Lung (tissue), 16 donors: ENCODE measurements around the gene ANXA11. TPM values are rescaled to one million over a fixed set of nuclear protein-coding genes. Genes with fewer than 3 reads are reported as not detected.
A peak's percentile ranks its signal among the peaks of the same experiment; 100 is the strongest.
"Not testable (repeated sequence)": the region's sequence is repeated elsewhere in the genome, so short reads cannot be mapped to it uniquely, and the experiment has no call there.

Experiments
- ATAC-seq: fragments of 200-7000 bp; cut with Tn5 transposase; one replicate; pipeline ENCODE4 v1.9.1; 2020; ENCODE audit warnings: moderate number of reproducible peaks; ENCODE audit not compliant: insufficient read depth, low FRiP score
- DNase-seq, 3 donors: peaks; one replicate each; pipeline ENCODE4 v3.0.0-alpha.2; 2013 to 2017
- H3K27ac ChIP-seq, 2 donors: one replicate each; pipeline ENCODE4 v1.5.1; 2013; ENCODE audit warnings: mild to moderate bottlenecking in 2 of 2, moderate library complexity in 2 of 2, control low read depth in 1 of 2, inconsistent platforms in 1 of 2, low read depth in 1 of 2, low read length in 1 of 2
- H3K27me3 ChIP-seq, 3 donors: one replicate each; pipeline ENCODE4 v1.5.1; 2013; ENCODE audit warnings: low read length in 2 of 3; ENCODE audit not compliant: control insufficient read depth in 3 of 3, insufficient read depth in 3 of 3
- H3K36me3 ChIP-seq, 4 donors: one replicate each; pipeline ENCODE4 v1.5.1; 2013; ENCODE audit warnings: low read length in 4 of 4, mild to moderate bottlenecking in 1 of 4, moderate library complexity in 1 of 4; ENCODE audit not compliant: control insufficient read depth in 4 of 4, insufficient read depth in 4 of 4
- H3K4me1 ChIP-seq, 5 donors: one replicate each; pipeline ENCODE4 v1.5.1; 2013; ENCODE audit warnings: low read length in 5 of 5, mild to moderate bottlenecking in 2 of 5, moderate library complexity in 1 of 5; ENCODE audit not compliant: control insufficient read depth in 5 of 5, insufficient read depth in 5 of 5
- H3K4me3 ChIP-seq: one replicate; pipeline ENCODE4 v1.5.1; 2013; ENCODE audit warnings: mild to moderate bottlenecking, control low read depth, moderate library complexity
- H3K9ac ChIP-seq, 2 donors: one replicate each; pipeline ENCODE4 v1.5.1; 2013; ENCODE audit warnings: low read length in 2 of 2, control low read depth in 1 of 2; ENCODE audit not compliant: insufficient read depth in 1 of 2
- H3K9me3 ChIP-seq, 4 donors: one replicate each; pipeline ENCODE4 v1.5.1; 2013; ENCODE audit warnings: low read length in 3 of 4, mild to moderate bottlenecking in 1 of 4, moderate library complexity in 1 of 4; ENCODE audit not compliant: control insufficient read depth in 4 of 4, insufficient read depth in 3 of 4
- CTCF ChIP-seq: IDR thresholded peaks from 2 replicates; pipeline ENCODE4 v1.5.1; 2012; ENCODE audit warnings: mild to moderate bottlenecking; ENCODE audit errors: control extremely low read depth, extremely low read depth
- WGBS, 2 donors: extraction: QIAGEN DNeasy Blood & Tissue Kit; methylation state at CpG; one replicate each; pipeline ENCODE4 v1.1.7; 2013; 5-methylcytosine and 5-hydroxymethylcytosine counted together
- long read RNA-seq, 5 donors: transcript quantifications; one replicate each; lab custom pipeline, GENCODE V29; 2026
- polyA plus RNA-seq, 2 donors: library from polyadenylated mRNA; stranded (reverse); fragments of 200-250 nt; gene quantifications; one replicate each; pipeline ENCODE4 v1.2.1, GENCODE V29; 2013
- total RNA-seq, 2 donors: library from RNA; depleted of rRNA in 1 of 2; stranded (reverse); fragments of >200 nt in 1 of 2; gene quantifications; one replicate each; pipeline ENCODE4 v1.2.1, GENCODE V29; 2014 to 2021
- donor health status: control.
- donor health status: control.
- donor health status: Bipolar disorder and iron deficiency.
- donor health status: healthy.
- donor health status: DM: yes; HTN: yes; CAD: no.

ANXA11 gene
- total RNA-seq (100 to 1,000 TPM in 1 of 2 donors, 10 to 100 TPM in 1; 97.7 to 282 TPM), polyA plus RNA-seq (100 to 1,000 TPM; 135 to 404 TPM)
- long read RNA-seq, donor 1, full-length matches to known transcripts: 15 of 34 reads
- long read RNA-seq, donor 1, partial matches to known transcripts: 19 of 34 reads
- long read RNA-seq, donor 1, other reads (novel, unspliced or antisense): 0 of 34 reads
- long read RNA-seq, donor 2, partial matches to known transcripts: 5 of 8 reads
- long read RNA-seq, donor 2, other reads (novel, unspliced or antisense): 0 of 8 reads
- long read RNA-seq, donor 3, full-length matches to known transcripts: 8 of 13 reads
- long read RNA-seq, donor 3, partial matches to known transcripts: 5 of 13 reads
- long read RNA-seq, donor 3, other reads (novel, unspliced or antisense): 0 of 13 reads
- long read RNA-seq, donor 4, full-length matches to known transcripts: 8 of 8 reads
- long read RNA-seq, donor 4, partial matches to known transcripts: 0 of 8 reads
- long read RNA-seq, donor 4, other reads (novel, unspliced or antisense): 0 of 8 reads
- long read RNA-seq, donor 5, full-length matches to known transcripts: 24 of 44 reads
- long read RNA-seq, donor 5, partial matches to known transcripts: 20 of 44 reads
- long read RNA-seq, donor 5, other reads (novel, unspliced or antisense): 0 of 44 reads

- Histone ChIP-seq H3K27ac (peak within 1 kb of the TSS; percentile 99 to 100), H3K36me3 (peaks cover 0 to 3% (median 0%) of the 10 kb centered on the region in 4 donors), H3K9ac (peak within 1 kb of the TSS; percentile 78 to 89), H3K4me1 (peaks cover 13 to 40% (median 20%) of the 10 kb centered on the region in 5 donors), H3K4me3 (peak within 1 kb of the TSS; percentile 90), H3K27me3 (no peaks in the 10 kb centered on the region), H3K9me3 (no peaks in the 10 kb centered on the region)
- WGBS, 2 donors: 3 to 5% methylated on average over 36 to 45 of the region's 45 CpGs
- DNase-seq (peak; percentile 80 to 88 (median 85)), ATAC-seq (peak; percentile 85)
- no peak for TF ChIP-seq CTCF
Measured at GRCh38 chr10:80205477-80206276, at the start of gene ANXA11. TSS of gene ANXA11 (minus strand) at chr10:80205537. CDS start at chr10:80172861, 32,676 bp downstream.

- not testable (repeated sequence) for H3K4me3 ChIP-seq, H3K27ac ChIP-seq, H3K36me3 ChIP-seq, DNase-seq, H3K4me1 ChIP-seq, H3K9me3 ChIP-seq, H3K9ac ChIP-seq, ATAC-seq, H3K27me3 ChIP-seq
- WGBS, 2 donors: no CpG with 5 or more reads among the region's 2 CpGs
Measured at GRCh38 chr10:80254726-80255125, 49.4 kb upstream of the ANXA11 start.

GRCh38 chr10:80253963-80254271 is 48.6 kb upstream of the ANXA11 start:
- H3K4me3 ChIP-seq, H3K9ac ChIP-seq, H3K9me3 ChIP-seq, H3K36me3 ChIP-seq, H3K27ac ChIP-seq, H3K4me1 ChIP-seq, H3K27me3 ChIP-seq: not testable (repeated sequence)
- WGBS, 2 donors: 14 to 17% methylated on average over 1 of the region's 1 CpG
- DNase-seq: peak; percentile 20 to 61 (median 27)
- ATAC-seq: peak; percentile 7

GRCh38 chr10:80253266-80253962 is 48.1 kb upstream of the ANXA11 start:
- H3K9ac ChIP-seq: no peak overlapping the region
- no peaks in the 10 kb centered on the region for H3K27me3 ChIP-seq
- H3K36me3 ChIP-seq: no peaks in the 10 kb centered on the region
- TF ChIP-seq CTCF: no peak
- WGBS, 2 donors: 35 to 48% methylated on average over 5 of the region's 5 CpGs
- H3K4me1 ChIP-seq: peaks cover 0 to 4% (median 0%) of the 10 kb centered on the region in 5 donors
- no peaks in the 10 kb centered on the region for H3K9me3 ChIP-seq
- no peak overlapping the region for H3K27ac ChIP-seq
- ATAC-seq (no peak), DNase-seq (no peak)
- no peak overlapping the region for H3K4me3 ChIP-seq
